ENCODE measurements around the gene PRRT4.

PRRT4 gene

GRCh38 chr7:128403676-128404075 lies 42.2 kb upstream of the PRRT4 start:
- POLR2A ChIA-PET: no interaction called here
- TF ChIP-seq, protein P1, sequence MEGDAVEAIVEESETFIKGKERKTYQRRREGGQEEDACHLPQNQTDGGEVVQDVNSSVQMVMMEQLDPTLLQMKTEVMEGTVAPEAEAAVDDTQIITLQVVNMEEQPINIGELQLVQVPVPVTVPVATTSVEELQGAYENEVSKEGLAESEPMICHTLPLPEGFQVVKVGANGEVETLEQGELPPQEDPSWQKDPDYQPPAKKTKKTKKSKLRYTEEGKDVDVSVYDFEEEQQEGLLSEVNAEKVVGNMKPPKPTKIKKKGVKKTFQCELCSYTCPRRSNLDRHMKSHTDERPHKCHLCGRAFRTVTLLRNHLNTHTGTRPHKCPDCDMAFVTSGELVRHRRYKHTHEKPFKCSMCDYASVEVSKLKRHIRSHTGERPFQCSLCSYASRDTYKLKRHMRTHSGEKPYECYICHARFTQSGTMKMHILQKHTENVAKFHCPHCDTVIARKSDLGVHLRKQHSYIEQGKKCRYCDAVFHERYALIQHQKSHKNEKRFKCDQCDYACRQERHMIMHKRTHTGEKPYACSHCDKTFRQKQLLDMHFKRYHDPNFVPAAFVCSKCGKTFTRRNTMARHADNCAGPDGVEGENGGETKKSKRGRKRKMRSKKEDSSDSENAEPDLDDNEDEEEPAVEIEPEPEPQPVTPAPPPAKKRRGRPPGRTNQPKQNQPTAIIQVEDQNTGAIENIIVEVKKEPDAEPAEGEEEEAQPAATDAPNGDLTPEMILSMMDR (IDR thresholded peaks at IDR 0.05; ENCODE audit: control extremely low read depth, extremely low read depth, low read depth, missing control alignments): no peak
- CTCF ChIA-PET: interaction anchor here (5.6 to 42.8 kb wide), 3 partner anchors 5 to 57 kb away, joined by 26 to 963 read pairs (median 963); partner anchors contain the start of gene IMPDH1
- no peak for DNase-seq (ENCODE audit: extremely low spot score)

DNA sequence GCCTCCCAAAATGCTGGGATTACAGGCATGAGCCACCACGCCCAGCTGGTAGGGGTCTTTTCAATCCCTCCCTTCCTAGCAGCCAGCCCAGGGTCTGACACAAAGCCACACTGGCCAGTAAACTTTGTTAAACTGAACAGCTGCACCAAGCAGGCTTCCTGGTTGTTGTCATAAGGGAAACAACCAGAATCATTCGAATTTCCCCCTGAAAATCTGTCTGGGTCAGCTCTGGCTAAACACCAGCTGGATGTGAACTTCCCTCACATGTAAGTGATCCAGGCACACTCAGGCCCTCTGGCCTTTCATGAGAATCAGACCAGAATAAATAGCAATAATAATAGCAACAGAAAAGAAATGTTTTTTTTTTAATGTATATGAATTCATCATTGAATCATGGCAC lies 40.9 kb upstream of the PRRT4 start:
- POLR2A ChIA-PET: no interaction called here
- CTCF ChIA-PET: interaction anchor here (5.6 to 42.8 kb wide), 3 partner anchors 3 to 58 kb away, joined by 26 to 963 read pairs (median 963); partner anchors contain the start of gene IMPDH1
- TF ChIP-seq, protein P1 (IDR thresholded peaks at IDR 0.05; ENCODE audit: control extremely low read depth, extremely low read depth, low read depth, missing control alignments): no peak
- no peak for DNase-seq (ENCODE audit: extremely low spot score)

DNA sequence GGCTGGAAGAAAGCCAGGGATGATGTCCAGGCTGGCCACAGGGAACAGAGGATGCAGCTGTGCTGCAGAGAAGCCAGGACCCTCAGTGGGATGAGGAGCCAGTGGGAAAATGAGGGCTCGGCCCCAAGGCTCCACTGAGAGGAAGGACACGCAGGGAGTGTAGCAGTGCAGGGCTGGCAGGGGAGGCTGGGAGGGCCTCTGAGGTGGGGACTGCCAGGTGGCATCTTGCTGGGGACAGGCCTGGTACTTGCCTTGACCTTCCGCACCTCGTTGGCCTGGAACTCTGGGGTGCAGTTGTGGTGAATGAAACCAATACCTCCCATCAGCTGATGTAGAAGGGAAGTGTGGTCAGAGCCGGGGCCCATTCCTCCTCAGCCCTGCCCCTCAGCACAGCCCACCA lies 39.1 kb upstream of the PRRT4 start:
- TF ChIP-seq, protein P1 (IDR thresholded peaks at IDR 0.05; ENCODE audit: control extremely low read depth, extremely low read depth, low read depth, missing control alignments): no peak
- CTCF ChIA-PET: interaction anchor here (1.0 to 42.8 kb wide), 7 partner anchors 1 to 460 kb away, joined by 3 to 963 read pairs (median 25); partner anchors contain the start of gene IMPDH1
- POLR2A ChIA-PET: no interaction called here
- DNase-seq (ENCODE audit: extremely low spot score): no peak

GRCh38 chr7:128399991-128400390 lies 38.5 kb upstream of the PRRT4 start:
- TF ChIP-seq, protein P1 (IDR thresholded peaks at IDR 0.05; ENCODE audit: control extremely low read depth, extremely low read depth, low read depth, missing control alignments): no peak
- ChIA-PET CTCF (interaction anchor here (1.1 to 42.8 kb wide), 6 partner anchors 1 to 459 kb away, joined by 3 to 963 read pairs (median 22); partner anchors contain the start of genes IMPDH1 and RBM28), POLR2A (interaction anchor here (0.7 kb wide), 1 partner anchor 61 kb away, joined by 4 read pairs; no protein-coding TSS in a partner anchor)
- no peak for DNase-seq (ENCODE audit: extremely low spot score)

- POLR2A ChIA-PET: no interaction called here
- no peak for DNase-seq (ENCODE audit: extremely low spot score)
- TF ChIP-seq, protein P1 (IDR thresholded peaks at IDR 0.05; ENCODE audit: control extremely low read depth, extremely low read depth, low read depth, missing control alignments): no peak
- CTCF ChIA-PET: interaction anchor here (0.9 to 42.8 kb wide), 8 partner anchors 0 to 62 kb away, joined by 3 to 963 read pairs (median 14); partner anchors contain the start of genes IMPDH1 and RBM28
Measured at GRCh38 chr7:128398841-128399135, 37.3 kb upstream of the PRRT4 start.

GRCh38 chr7:128398016-128398840 lies 36.7 kb upstream of the PRRT4 start:
- CTCF ChIA-PET: interaction anchor here (0.9 to 42.8 kb wide), 14 partner anchors 1 to 340 kb away, joined by 3 to 963 read pairs (median 5); partner anchors contain the start of genes HILPDA, IMPDH1 and RBM28
- POLR2A ChIA-PET: no interaction called here
- TF ChIP-seq, protein P1 (IDR thresholded peaks at IDR 0.05; ENCODE audit: control extremely low read depth, extremely low read depth, low read depth, missing control alignments): peak; percentile 70
- DNase-seq (ENCODE audit: extremely low spot score): peak; percentile 58

Data from GM10248 (cell line).